Liver (tissue), 9 donors: Measurements from ENCODE around the gene LPCAT1. TPM values are rescaled to one million over a fixed set of nuclear protein-coding genes. Genes with fewer than 3 reads are reported as not detected.

Experiments used
- DNase-seq: peaks from one replicate; pipeline ENCODE4 v3.0.0-alpha.2; 2017; ENCODE audit warnings: low spot score
- H3K27ac ChIP-seq, 2 donors: one replicate each; pipeline ENCODE4 v1.7.0; 2013; ENCODE audit warnings: inconsistent platforms in 2 of 2, low read length in 2 of 2, control low read depth in 1 of 2, low read depth in 1 of 2, mild to moderate bottlenecking in 1 of 2
- H3K27me3 ChIP-seq, 4 donors: one replicate each; pipeline versions ENCODE4 v1.6.1 to v1.7.0; 2013; ENCODE audit warnings: low read length in 3 of 4, inconsistent platforms in 1 of 4, mild to moderate bottlenecking in 1 of 4, moderate library complexity in 1 of 4; ENCODE audit not compliant: control insufficient read depth in 4 of 4, insufficient read depth in 4 of 4
- H3K36me3 ChIP-seq, 4 donors: one replicate each; pipeline versions ENCODE4 v1.6.1 to v1.7.0; 2013; ENCODE audit warnings: low read length in 3 of 4, mild to moderate bottlenecking in 3 of 4, low read depth in 1 of 4, moderate library complexity in 1 of 4; ENCODE audit not compliant: control insufficient read depth in 4 of 4, insufficient read depth in 3 of 4
- H3K4me1 ChIP-seq, 4 donors: one replicate each; pipeline versions ENCODE4 v1.6.1 to v1.7.0; 2013; ENCODE audit warnings: low read length in 3 of 4, mild to moderate bottlenecking in 3 of 4, moderate library complexity in 1 of 4; ENCODE audit not compliant: control insufficient read depth in 4 of 4, insufficient read depth in 4 of 4
- H3K4me3 ChIP-seq, 3 donors: one replicate each; pipeline versions ENCODE4 v1.6.1 to v1.7.0; 2013; ENCODE audit warnings: low read length in 3 of 3, control low read depth in 1 of 3, low read depth in 1 of 3, mild to moderate bottlenecking in 1 of 3
- H3K9ac ChIP-seq, 2 donors: one replicate each; pipeline ENCODE4 v1.7.0; 2013; ENCODE audit warnings: low read length in 2 of 2, mild to moderate bottlenecking in 2 of 2, moderate library complexity in 2 of 2, control low read depth in 1 of 2, low read depth in 1 of 2
- H3K9me3 ChIP-seq, 4 donors: one replicate each; pipeline versions ENCODE4 v1.6.1 to v1.7.0; 2013; ENCODE audit warnings: low read length in 3 of 4; ENCODE audit not compliant: control insufficient read depth in 4 of 4
- CTCF ChIP-seq: fragments of 150-350 bp; IDR thresholded peaks from 2 replicates; pipeline ENCODE4 v1.5.1; 2017; ENCODE audit warnings: improper control_type of control experiment, low read depth, low read length; ENCODE audit not compliant: missing input control
- EGR1 ChIP-seq, 2 donors: IDR thresholded peaks; 2 replicates each; pipeline ENCODE4 v1.6.1; 2016 to 2018; ENCODE audit warnings: antibody characterized with exemption in 2 of 2, low read depth in 2 of 2
- FOXA1 ChIP-seq: IDR thresholded peaks from 2 replicates; pipeline ENCODE4 v1.6.1; 2016; ENCODE audit warnings: antibody characterized with exemption
- FOXA2 ChIP-seq: IDR thresholded peaks from 2 replicates; pipeline ENCODE4 v1.6.1; 2016; ENCODE audit warnings: antibody characterized with exemption
- GABPA ChIP-seq, 2 donors: IDR thresholded peaks in 1 of 2; conservative IDR thresholded peaks in 1 of 2; 2 replicates each; pipeline ENCODE4 v1.6.1; 2016; ENCODE audit warnings: antibody characterized with exemption in 2 of 2, mild to moderate bottlenecking in 1 of 2, moderate library complexity in 1 of 2
- HNF4A ChIP-seq, 2 donors: conservative IDR thresholded peaks; 2 replicates each; pipeline ENCODE4 v1.6.1; 2016; ENCODE audit warnings: antibody characterized with exemption in 2 of 2, mild to moderate bottlenecking in 2 of 2
- HNF4G ChIP-seq: IDR thresholded peaks from 2 replicates; pipeline ENCODE4 v1.6.1; 2016; ENCODE audit warnings: antibody characterized with exemption
- JUND ChIP-seq, 2 donors: IDR thresholded peaks; 2 replicates each; pipeline ENCODE4 v1.6.1; 2016; ENCODE audit warnings: antibody characterized with exemption in 2 of 2
- MAX ChIP-seq: IDR thresholded peaks from 2 replicates; pipeline ENCODE4 v1.6.1; 2016; ENCODE audit warnings: antibody characterized with exemption
- NR2F2 ChIP-seq: IDR thresholded peaks from 2 replicates; pipeline ENCODE4 v1.6.1; 2016; ENCODE audit warnings: antibody characterized with exemption
- RAD21 ChIP-seq, 2 donors: IDR thresholded peaks; 2 replicates each; pipeline ENCODE4 v1.6.1; 2016; ENCODE audit warnings: antibody characterized with exemption in 2 of 2, mild to moderate bottlenecking in 2 of 2
- REST ChIP-seq: IDR thresholded peaks from 2 replicates; pipeline ENCODE4 v1.6.1; 2016; ENCODE audit warnings: antibody characterized with exemption, mild to moderate bottlenecking
- RXRA ChIP-seq, 2 donors: IDR thresholded peaks; 2 replicates each; pipeline ENCODE4 v1.6.1; 2017 to 2018; ENCODE audit warnings: antibody characterized with exemption in 2 of 2, mild to moderate bottlenecking in 1 of 2
- SP1 ChIP-seq: IDR thresholded peaks from 2 replicates; pipeline ENCODE4 v1.6.1; 2018; ENCODE audit warnings: antibody characterized with exemption, mild to moderate bottlenecking
- TAF1 ChIP-seq: conservative IDR thresholded peaks from 2 replicates; pipeline ENCODE4 v1.6.1; 2016; ENCODE audit warnings: antibody characterized with exemption, mild to moderate bottlenecking
- YY1 ChIP-seq: IDR thresholded peaks from 2 replicates; pipeline ENCODE4 v1.6.1; 2016; ENCODE audit warnings: antibody characterized with exemption, mild to moderate bottlenecking
- ZBTB33 ChIP-seq: IDR thresholded peaks from 2 replicates; pipeline ENCODE4 v1.6.1; 2016; ENCODE audit warnings: antibody characterized with exemption
- WGBS: extraction: QIAGEN DNeasy Blood & Tissue Kit; methylation state at CpG from one replicate; pipeline ENCODE4 v1.1.7; 2013; 5-methylcytosine and 5-hydroxymethylcytosine counted together
- polyA plus RNA-seq, 2 donors: library from polyadenylated mRNA; stranded (reverse) in 1 of 2; unstranded in 1 of 2; fragments of 200-250 nt in 1 of 2; fragments of >200 nt in 1 of 2; fragmentation: Nextera tagmentation in 1 of 2; extraction: Ambion mirVana in 1 of 2; gene quantifications; one replicate each; pipeline versions ENCODE4 v1.2.1 to v1.2.3, GENCODE V29; 2013 to 2015
- total RNA-seq, 2 donors: library from RNA; depleted of rRNA; stranded (reverse); fragments of >200 nt; gene quantifications; one replicate each; pipeline ENCODE4 v1.2.3, GENCODE V29; 2014
- donor health status: healthy.
- donor health status: healthy.
- donor health status: healthy.
- donor health status: healthy.
- donor health status: healthy.

LPCAT1 gene
- total and polyA plus RNA-seq, 4 donors = 1.5 to 12.8 (median 9.9) TPM

- WGBS = 95% methylated on average over 15 of the region's 15 CpGs
- Histone ChIP-seq H3K36me3 (peaks cover 0 to 4% (median 1%) of the 10 kb centered on the region in 4 donors), H3K4me3 (no peak overlapping the region)
Observed at GRCh38 chr5:1485579-1486118, 38.1 kb downstream of the LPCAT1 start.

More at GRCh38 chr5:1485579-1486118, 38.1 kb downstream of the LPCAT1 start:
- no peaks in the 10 kb centered on the region for H3K27me3 ChIP-seq
- TF ChIP-seq CTCF = no peak
- TF ChIP-seq NR2F2 = no peak
- TF ChIP-seq RXRA (IDR thresholded peaks at IDR 0.05) = no peak
- TF ChIP-seq REST = no peak
- TF ChIP-seq HNF4G = no peak
- TF ChIP-seq FOXA2 = no peak
- TF ChIP-seq GABPA (IDR thresholded peaks at IDR 0.05 in 1 of 2, conservative IDR thresholded peaks at IDR 0.05 in 1 of 2) = no peak
- TF ChIP-seq ZBTB33 = no peak
- TF ChIP-seq EGR1 (IDR thresholded peaks at IDR 0.05; ENCODE audit: low read depth in 2 of 2) = no peak
- TF ChIP-seq JUND (IDR thresholded peaks at IDR 0.05) = no peak
- TF ChIP-seq FOXA1 = no peak
- TF ChIP-seq TAF1 = no peak
- TF ChIP-seq RAD21 (IDR thresholded peaks at IDR 0.05) = no peak
- no peak for TF ChIP-seq SP1
- no peak for TF ChIP-seq HNF4A (conservative IDR thresholded peaks at IDR 0.05)
- no peak for TF ChIP-seq MAX
- TF ChIP-seq YY1 = no peak
- no peak for DNase-seq
- no peak overlapping the region for H3K27ac ChIP-seq
- H3K9ac ChIP-seq = no peak overlapping the region
- peaks cover 0 to 2% (median 0%) of the 10 kb centered on the region in 4 donors for H3K4me1 ChIP-seq
- H3K9me3 ChIP-seq = no peaks in the 10 kb centered on the region
